Mucosa of descending colon (tissue), 3 donors: ENCODE measurements around the gene TRIM50. TPM values are rescaled to one million over a fixed set of nuclear protein-coding genes. Genes with fewer than 3 reads are reported as not detected.
"Not testable (repeated sequence)": the region's sequence is repeated elsewhere in the genome, so short reads cannot be mapped to it uniquely, and the experiment has no call there.

ENCODE experiments used
- ATAC-seq: fragments of 200-7000 bp; cut with Tn5 transposase; one replicate; pipeline ENCODE4 v1.9.1; 2020; ENCODE audit warnings: mild to moderate bottlenecking, moderate library complexity
- DNase-seq, 3 donors: peaks; one replicate each; pipeline ENCODE4 v3.0.0-alpha.2; 2020
- H3K36me3 ChIP-seq: fragments of 200-600 bp; one replicate; pipeline ENCODE4 v1.8.0; 2021; ENCODE audit warnings: low read depth, mild to moderate bottlenecking
- H3K4me1 ChIP-seq: fragments of 200-600 bp; one replicate; pipeline ENCODE4 v1.8.0; 2021; ENCODE audit warnings: low read depth, mild to moderate bottlenecking
- H3K4me3 ChIP-seq: fragments of 200-600 bp; one replicate; pipeline ENCODE4 v1.8.0; 2021; ENCODE audit warnings: mild to moderate bottlenecking
- H3K9me3 ChIP-seq: fragments of 200-600 bp; one replicate; pipeline ENCODE4 v1.8.0; 2021; ENCODE audit warnings: mild to moderate bottlenecking
- intact Hi-C, 2 donors: fragments of 100-400 bp; cut with DNase I in 1 of 2; cut with micrococcal nuclease in 1 of 2; formaldehyde crosslinking; loops; one replicate each; pipeline versions ENCODE4 v1.11.0 to v1.11.1; 2022; cut with DNase I, micrococcal nuclease
- total RNA-seq, 3 donors: library from RNA; stranded (reverse); fragmentation: NEBNext Ultra II Directional in 2 of 3; extraction: Animal tissue kit (Norgen Biotek cat#: 25700) in 2 of 3; gene quantifications; one replicate each; pipeline versions ENCODE4 v1.2.1 to v1.2.4, GENCODE V29; 2021 to 2023
- TF ChIP-seq, protein P1 (sequence below): fragments of 200-600 bp; IDR thresholded peaks from one replicate; pipeline ENCODE4 v1.8.0; 2022; ENCODE audit warnings: antibody characterized with exemption, mild to moderate bottlenecking
- donor health status: DM: no; HTN: no; CAD: no; lungs with moderate emphysema.
- donor health status: DM: no; HTN: no; CAD: no.
- donor health status: DM: no; HTN: yes; CAD: no.

TRIM50 gene
- total RNA-seq, 3 donors from 2014 or later, result 0.35 TPM; not detected in 2

DNA sequence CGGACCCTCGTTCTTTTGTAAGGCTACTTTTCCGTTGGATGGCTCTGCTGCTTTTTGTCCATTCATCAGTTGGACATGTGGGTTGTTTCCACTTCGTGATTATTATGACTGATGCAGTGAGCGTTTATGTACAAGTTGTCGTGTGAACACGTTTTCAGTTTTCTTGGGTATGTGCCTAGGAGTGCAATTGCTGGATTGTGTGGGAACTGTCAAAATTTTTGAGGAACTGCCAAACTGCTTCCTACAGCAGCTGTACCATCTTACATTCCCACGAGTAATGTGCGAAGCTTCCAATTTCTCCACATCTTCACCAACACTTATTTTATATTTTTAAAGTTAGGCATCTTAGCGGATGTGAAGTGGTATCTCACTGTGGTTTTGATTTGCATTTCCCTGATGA, 10.4 kb upstream of the TRIM50 start:
- Histone ChIP-seq H3K9me3 (no peaks in the 10 kb centered on the region), H3K36me3 (no peaks in the 10 kb centered on the region), H3K4me1 (no peaks in the 10 kb centered on the region), H3K4me3 (no peak overlapping the region)
- no peak for DNase-seq
- TF ChIP-seq, protein P1, sequence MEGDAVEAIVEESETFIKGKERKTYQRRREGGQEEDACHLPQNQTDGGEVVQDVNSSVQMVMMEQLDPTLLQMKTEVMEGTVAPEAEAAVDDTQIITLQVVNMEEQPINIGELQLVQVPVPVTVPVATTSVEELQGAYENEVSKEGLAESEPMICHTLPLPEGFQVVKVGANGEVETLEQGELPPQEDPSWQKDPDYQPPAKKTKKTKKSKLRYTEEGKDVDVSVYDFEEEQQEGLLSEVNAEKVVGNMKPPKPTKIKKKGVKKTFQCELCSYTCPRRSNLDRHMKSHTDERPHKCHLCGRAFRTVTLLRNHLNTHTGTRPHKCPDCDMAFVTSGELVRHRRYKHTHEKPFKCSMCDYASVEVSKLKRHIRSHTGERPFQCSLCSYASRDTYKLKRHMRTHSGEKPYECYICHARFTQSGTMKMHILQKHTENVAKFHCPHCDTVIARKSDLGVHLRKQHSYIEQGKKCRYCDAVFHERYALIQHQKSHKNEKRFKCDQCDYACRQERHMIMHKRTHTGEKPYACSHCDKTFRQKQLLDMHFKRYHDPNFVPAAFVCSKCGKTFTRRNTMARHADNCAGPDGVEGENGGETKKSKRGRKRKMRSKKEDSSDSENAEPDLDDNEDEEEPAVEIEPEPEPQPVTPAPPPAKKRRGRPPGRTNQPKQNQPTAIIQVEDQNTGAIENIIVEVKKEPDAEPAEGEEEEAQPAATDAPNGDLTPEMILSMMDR, result no peak
- intact Hi-C loops, result no loop called here
- ATAC-seq, result no peak

DNA sequence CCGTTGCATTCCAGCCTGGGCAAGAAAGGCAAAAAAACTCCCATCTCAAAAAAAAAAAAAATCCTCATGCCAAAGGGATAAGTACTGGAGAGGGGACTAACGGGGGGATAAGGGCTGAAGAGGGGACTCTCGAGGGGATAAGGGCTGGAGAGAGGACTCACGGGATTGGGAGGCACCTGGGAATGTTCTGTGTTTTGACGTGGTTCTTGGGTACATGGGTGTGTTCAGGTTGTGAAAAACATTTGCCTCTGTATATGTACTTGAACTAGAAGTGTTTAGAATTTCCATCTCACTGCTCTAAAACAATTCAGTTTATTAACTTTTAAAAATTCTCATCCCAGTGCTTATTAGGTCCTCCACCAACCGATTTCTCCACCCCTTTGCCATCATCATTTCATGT, 4.6 kb upstream of the TRIM50 start:
- Histone ChIP-seq H3K36me3 (no peaks in the 10 kb centered on the region), H3K9me3 (no peaks in the 10 kb centered on the region), H3K4me1 (no peaks in the 10 kb centered on the region), H3K4me3 (no peak overlapping the region)
- no peak for DNase-seq
- intact Hi-C loops, result no loop called here
- TF ChIP-seq, protein P1, result no peak
- no peak for ATAC-seq

DNA sequence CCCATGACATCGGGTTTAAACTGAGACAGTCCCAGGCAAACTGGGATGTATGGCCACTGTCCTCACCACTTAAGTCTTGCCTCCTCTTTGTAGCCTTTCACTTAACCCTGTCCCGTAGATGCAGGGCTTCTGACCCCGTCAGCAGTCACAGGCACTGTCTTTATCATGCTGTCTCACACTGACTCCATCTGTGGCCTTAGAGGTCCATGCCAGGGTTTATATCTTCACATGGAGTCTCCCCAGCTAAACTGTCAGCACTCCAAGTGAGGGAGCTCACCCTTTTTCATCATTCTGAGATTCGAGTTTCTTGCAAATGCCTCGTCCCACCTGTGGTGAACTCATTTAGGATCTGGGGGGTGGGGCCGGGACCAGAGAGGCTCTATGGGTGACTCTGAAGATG, 2.9 kb upstream of the TRIM50 start:
- ATAC-seq, result no peak
- intact Hi-C loops, result no loop called here
- Histone ChIP-seq H3K4me3 (no peak overlapping the region), H3K9me3 (no peaks in the 10 kb centered on the region), H3K4me1 (no peaks in the 10 kb centered on the region), H3K36me3 (no peaks in the 10 kb centered on the region)
- TF ChIP-seq, protein P1, result no peak
- no peak for DNase-seq

DNA sequence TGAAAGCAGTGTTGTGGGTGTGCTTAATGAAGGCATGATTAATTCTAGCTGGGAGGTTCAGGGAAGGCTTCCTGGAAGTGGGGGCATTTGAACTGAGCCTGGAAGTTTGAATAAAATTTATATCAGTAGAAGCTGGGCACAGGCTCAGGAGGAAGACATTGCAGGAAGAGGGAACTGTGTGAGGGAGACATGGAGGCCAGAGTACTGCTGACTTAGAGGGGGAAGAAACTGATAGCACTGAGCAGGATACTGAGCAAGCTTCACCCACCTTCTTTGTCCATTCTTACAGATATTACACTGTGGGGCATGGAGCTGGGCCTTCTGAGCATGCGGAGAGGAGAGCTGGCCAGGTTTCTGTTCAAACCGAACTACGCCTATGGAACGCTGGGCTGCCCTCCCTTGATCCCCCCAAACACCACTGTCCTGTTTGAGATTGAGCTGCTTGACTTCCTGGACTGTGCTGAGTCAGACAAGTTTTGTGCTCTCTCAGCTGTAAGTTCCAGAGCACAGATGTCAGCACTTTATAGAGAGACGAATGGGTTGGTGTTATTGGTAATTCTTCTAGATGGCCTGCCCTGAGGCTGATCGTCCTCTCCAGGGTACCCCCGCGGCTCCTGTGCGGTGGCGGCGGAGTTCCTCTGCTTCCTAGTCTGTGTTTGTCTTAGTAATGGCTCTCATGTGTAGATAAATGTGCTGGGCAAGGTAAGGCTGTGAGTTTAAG, 2.1 kb upstream of the TRIM50 start:
- H3K9me3 ChIP-seq, result no peaks in the 10 kb centered on the region
- TF ChIP-seq, protein P1, result no peak
- DNase-seq, result no peak
- intact Hi-C loops, result no loop called here
- no peaks in the 10 kb centered on the region for H3K4me1 ChIP-seq
- no peak overlapping the region for H3K4me3 ChIP-seq
- H3K36me3 ChIP-seq, result no peaks in the 10 kb centered on the region
- ATAC-seq, result peak; percentile 41

DNA sequence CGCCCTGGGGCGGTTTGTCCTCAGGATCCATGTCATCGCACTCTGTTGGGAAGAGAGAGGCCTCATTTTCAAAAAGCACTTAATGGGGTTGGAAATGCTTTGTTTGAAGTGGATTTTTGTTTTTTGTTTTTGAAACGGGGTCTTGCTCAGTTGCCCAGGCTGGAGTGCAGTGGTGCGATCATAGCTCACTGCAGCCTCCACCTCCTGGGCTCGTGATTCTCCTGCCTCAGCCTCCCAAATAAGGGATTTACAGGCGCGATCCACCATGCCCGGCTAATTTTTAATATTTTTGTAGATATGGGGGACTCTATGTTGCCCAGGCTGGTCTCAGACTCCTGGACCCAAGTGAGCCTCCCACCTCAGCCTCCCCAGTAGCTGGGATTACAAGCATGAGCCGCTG, 814 bp upstream of the TRIM50 start:
- DNase-seq (no peak), ATAC-seq (no peak)
- Histone ChIP-seq H3K4me1 (no peaks in the 10 kb centered on the region), H3K36me3 (no peaks in the 10 kb centered on the region), H3K4me3 (no peak overlapping the region), H3K9me3 (no peaks in the 10 kb centered on the region)
- TF ChIP-seq, protein P1, result no peak
- intact Hi-C loops, result no loop called here

DNA sequence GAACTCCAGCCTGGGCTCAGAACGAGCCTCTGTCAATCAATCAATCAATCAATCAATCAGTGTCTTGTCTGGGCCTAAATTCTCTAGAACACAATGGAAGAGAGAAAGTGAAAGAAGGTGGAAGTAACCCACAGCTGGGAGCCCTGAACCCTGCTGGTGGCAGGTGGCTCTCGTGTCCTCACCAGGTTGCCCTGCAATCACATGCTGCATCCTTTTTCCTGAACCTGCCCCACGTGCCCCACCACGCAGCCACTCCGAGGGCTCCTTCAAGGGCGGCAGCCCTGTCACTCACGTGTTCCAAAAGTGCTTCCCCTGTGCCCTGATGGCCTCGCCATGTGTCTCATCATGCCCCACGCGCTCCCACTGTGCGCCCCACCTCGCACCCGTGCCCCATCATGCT, 433 bp downstream of the TRIM50 start:
- H3K4me3 ChIP-seq, H3K9me3 ChIP-seq, ATAC-seq, intact Hi-C loops, DNase-seq, H3K4me1 ChIP-seq, H3K36me3 ChIP-seq: not testable (repeated sequence)

DNA sequence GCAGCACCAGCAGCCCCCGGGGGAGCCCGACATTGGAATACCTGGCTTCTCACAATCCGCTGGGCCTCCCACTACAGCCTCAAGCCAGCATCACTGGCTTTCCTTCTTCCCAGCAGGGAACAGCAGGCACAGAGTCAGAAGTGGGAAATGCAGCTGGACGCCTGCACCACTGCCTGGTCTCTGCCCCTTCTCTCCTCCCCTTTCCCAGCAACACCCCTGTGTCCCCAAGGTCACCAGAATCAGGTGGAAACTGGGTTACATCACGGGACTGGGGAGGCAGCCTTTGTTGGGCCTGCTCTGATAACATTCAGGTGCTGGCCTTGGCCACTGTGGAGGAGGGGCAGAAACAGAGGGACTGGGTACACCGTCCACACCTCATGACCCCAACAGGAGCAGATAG, 2.5 kb downstream of the TRIM50 start:
- DNase-seq, H3K4me1 ChIP-seq, H3K36me3 ChIP-seq, H3K4me3 ChIP-seq, H3K9me3 ChIP-seq, ATAC-seq, intact Hi-C loops: not testable (repeated sequence)

DNA sequence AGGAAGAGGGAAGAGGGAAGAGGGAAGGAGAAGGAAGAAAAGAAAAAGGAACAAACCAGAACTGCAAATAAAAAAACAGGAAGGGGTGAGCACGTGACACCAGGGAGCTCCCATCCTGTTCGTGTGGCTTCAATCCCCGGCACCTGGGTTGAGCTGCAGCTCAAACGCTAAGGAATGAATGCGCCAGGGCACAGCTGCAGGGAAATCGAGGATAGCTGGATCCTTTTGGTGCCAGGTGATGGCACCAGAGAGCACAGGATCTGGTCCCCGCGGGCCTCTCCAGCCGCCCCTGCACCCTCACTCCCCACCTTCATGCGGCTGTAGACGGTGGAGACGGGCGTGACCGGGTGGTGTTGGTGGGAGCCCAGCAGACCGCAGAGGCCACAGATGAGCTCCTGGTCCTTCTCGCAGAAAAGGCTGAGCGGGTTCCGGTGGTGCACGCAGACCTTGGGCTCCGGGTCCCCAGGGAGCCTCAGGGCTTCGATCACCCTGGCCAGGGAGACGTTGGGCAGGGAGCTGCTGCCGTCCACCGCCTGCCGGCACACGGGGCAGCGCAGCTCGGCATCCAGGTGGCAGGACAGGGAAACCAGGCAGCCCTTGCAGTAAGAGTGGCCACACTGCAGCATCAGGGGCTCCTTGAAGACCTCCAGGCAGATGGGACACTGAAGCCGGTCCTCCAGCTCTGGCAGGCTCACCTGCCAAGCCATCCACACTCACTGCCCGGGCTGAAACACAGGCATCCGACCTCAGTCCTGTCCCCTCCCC, 3.6 kb downstream of the TRIM50 start:
- H3K4me3 ChIP-seq, H3K4me1 ChIP-seq, intact Hi-C loops, H3K9me3 ChIP-seq, H3K36me3 ChIP-seq: not testable (repeated sequence)
- DNase-seq, result peak in 2 of 3 donors; percentile 54 to 55
- ATAC-seq, result peak; percentile 81

DNA sequence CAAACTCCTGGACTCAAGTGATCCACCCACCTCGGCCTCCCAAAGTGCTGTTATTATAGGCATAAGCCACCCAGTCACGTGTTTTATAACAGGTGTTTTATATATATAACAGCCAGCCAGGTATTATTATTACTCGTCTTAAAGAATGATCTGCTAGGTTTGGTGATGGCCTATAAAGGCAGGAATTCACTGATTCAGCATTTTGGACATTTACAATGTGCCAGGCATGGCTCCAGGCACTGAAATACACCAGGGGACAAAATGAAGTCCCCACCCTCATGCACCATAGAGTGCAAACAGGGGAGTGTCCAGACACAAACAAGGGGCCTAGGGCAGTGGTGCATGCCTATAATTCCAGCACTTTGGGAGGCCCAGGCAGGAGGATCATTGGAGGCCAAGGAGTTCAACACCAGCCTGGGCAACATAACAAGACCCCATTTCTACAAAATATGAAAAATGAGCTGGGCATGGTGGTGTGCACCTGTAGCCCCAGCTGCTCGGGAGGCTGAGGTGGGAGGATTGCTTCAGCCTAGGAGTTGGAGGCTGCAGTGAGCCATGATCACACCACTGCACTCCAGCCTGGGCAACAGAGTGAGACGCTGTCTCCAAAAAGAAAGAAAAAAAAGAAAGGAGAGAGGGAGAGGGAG, 4.3 kb downstream of the TRIM50 start:
- intact Hi-C loops, H3K36me3 ChIP-seq, H3K9me3 ChIP-seq, DNase-seq, H3K4me3 ChIP-seq, H3K4me1 ChIP-seq, ATAC-seq: not testable (repeated sequence)
